Embryonic facial prominence (tissue), 1 donor: ENCODE data around the gene GPBP1.
"Not testable (repeated sequence)": the region's sequence is repeated elsewhere in the genome, so short reads cannot be mapped to it uniquely, and the experiment has no call there.

Experiments
- DNase-seq: peaks from one replicate; pipeline ENCODE4 v3.0.0-alpha.2; 2016; ENCODE audit errors: extremely low spot score

Gene GPBP1

DNA sequence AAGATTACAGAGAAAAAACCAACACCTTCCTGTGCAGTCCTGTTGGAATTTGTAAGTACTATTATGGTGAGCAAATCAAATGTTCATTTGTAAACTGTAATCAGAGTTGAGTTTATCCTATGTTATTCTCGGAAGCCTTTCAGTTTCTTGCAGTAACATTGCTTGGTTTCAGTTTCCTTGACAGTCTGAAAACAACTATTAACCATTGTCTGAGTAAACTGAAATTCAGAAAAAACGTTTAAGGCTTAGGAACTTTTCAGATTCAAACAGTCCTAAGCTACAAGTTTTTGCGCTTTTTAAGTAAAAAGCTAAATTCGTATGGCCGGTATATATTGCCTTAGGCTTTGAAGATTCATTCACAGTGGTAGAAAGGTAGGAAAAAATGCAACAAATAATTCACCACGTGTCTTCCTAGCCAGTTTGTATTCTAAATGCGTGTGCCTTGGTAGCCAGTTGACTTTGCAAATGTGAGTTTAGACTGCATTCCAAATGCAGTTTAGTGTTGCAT is 2.5 kb downstream of the GPBP1 start:
- no peak for DNase-seq

- DNase-seq, result no peak
Measured at GRCh38 chr5:57177479-57178156, 3.8 kb downstream of the GPBP1 start.

GRCh38 chr5:57178238-57178637 is 4.4 kb downstream of the GPBP1 start:
- DNase-seq, result not testable (repeated sequence)

GRCh38 chr5:57179262-57180200 is 5.7 kb downstream of the GPBP1 start:
- no peak for DNase-seq

DNA sequence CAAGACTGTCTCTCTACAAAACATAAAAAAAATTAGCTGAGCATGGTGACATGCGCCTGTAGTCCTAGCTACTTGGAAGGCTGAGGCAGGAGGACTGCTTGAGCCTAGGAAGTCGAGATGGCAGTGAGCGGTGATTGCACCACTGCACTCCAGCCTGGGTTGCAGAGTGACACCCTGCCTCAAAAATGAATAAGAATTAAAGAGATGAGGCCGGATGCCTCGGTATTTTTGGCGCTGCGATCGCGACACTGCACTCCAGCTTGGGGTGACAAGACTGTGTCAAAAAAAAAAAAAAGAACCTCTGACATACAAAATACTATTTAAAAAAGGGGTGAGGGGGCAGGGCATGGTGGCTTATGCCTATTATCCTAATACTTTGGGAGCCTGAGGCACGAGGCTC is 7.3 kb downstream of the GPBP1 start:
- DNase-seq, result no peak

GRCh38 chr5:57184322-57184721 is 10.5 kb downstream of the GPBP1 start:
- no peak for DNase-seq

- no peak for DNase-seq
Measured at GRCh38 chr5:57185313-57185712, 11.5 kb downstream of the GPBP1 start.

DNA sequence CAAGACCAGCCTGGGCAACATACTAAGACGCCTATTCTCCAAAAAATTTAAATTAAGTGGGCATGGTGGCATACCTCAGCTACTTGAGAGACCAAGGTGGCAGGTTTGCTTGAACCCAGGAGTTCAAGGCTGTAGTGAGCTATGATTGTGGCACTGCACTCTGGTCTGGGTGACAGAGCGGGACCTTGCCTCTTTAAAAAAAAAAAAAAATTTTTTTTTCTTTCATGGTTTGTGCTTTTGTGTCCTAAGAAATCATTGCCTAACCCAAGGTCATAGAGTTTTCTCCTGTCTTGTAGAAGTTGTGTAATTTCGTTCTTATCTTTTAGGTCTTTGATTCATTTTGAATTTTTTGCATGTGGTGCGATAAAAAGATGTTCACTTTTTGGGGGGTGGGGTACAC is 12.3 kb downstream of the GPBP1 start:
- no peak for DNase-seq

DNA sequence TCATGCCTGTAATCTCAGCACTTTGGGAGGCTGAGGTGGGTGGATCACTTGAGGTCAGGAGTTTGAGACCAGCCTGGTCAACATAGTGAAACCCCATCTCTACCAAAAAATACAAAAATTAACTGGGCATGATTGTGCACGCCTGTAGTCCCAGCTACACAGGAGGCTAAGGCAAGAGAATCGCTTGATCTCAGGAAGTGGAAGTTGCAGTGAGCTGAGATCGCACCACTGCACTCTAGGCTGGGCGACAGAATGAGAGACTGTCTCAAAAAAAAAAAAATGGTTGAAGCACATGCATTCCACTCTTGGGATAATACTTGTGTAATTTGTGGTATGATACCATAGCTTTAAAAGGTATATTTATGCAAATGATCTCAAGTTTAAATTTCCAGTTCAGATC is 14.1 kb downstream of the GPBP1 start:
- not testable (repeated sequence) for DNase-seq

GRCh38 chr5:57189515-57189914 is 15.7 kb downstream of the GPBP1 start:
- no peak for DNase-seq

- DNase-seq, result no peak
Measured at GRCh38 chr5:57190593-57190992, 16.7 kb downstream of the GPBP1 start.

DNA sequence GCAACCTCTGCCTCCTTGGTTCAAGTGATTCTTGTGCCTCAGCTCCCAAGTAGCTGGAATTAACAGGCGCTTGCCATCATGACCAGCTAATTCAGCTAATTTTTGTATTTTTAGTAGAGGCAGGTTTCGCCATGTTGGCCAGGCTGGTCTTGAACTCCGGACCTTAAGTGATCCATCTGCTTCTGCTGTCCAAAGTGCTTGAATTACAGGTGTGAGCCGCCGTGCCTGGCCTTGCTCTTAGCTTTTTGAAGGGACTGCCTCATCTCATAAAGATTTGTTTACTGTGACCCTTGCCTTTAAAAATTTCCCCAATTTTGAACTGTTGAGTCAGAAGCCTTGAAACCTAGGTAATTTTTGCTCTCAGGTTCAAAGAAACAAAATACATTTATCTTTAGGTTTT is 17.3 kb downstream of the GPBP1 start:
- DNase-seq, result no peak

DNA sequence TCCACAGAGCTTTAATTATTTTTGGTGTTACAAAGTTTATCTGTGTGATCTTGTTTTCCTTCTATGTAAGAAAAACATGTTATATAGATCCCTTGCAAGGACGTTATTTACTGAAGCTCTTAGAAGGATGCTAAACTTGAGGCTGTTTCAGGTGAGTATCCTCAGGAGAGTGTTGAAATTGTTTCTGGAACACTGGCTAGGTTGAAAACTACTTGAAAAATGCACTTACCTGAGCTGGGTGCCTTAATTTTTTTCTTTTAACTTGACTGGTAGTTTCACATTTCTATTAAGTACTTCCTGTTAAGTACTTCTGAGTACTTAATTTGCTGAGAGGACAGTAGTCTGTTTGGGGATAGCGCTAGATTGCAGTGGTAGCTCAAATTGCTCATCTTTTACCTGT is 18.1 kb downstream of the GPBP1 start:
- no peak for DNase-seq

GRCh38 chr5:57192832-57193231 is 19.0 kb downstream of the GPBP1 start:
- DNase-seq, result not testable (repeated sequence)

- DNase-seq, result no peak
Measured at GRCh38 chr5:57193757-57194413, 20.0 kb downstream of the GPBP1 start.

GRCh38 chr5:57194653-57195052 is 20.8 kb downstream of the GPBP1 start:
- DNase-seq, result no peak

- no peak for DNase-seq
Measured at GRCh38 chr5:57195060-57195459, 21.2 kb downstream of the GPBP1 start.

- no peak for DNase-seq
Measured at GRCh38 chr5:57199866-57200265, 26.0 kb downstream of the GPBP1 start.

DNA sequence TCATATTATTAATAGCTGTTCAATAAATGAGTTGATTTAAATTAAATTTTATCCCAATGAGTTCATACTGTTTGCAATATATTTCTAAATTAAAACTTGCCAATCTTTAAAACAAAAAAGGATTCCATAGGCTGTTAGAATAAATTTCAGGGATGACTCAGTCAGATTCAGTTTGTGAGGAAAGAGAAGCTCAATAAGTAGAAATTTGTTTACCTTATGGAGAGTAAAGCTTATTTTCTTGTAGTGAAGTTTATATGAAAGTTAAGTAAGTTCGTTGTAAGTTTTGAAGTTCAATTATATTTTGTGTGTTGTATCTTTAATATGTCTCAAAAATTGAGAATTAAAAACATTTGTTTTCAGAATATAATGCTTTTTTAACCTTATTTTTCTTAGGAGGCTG is 29.0 kb downstream of the GPBP1 start:
- DNase-seq, result no peak

DNA sequence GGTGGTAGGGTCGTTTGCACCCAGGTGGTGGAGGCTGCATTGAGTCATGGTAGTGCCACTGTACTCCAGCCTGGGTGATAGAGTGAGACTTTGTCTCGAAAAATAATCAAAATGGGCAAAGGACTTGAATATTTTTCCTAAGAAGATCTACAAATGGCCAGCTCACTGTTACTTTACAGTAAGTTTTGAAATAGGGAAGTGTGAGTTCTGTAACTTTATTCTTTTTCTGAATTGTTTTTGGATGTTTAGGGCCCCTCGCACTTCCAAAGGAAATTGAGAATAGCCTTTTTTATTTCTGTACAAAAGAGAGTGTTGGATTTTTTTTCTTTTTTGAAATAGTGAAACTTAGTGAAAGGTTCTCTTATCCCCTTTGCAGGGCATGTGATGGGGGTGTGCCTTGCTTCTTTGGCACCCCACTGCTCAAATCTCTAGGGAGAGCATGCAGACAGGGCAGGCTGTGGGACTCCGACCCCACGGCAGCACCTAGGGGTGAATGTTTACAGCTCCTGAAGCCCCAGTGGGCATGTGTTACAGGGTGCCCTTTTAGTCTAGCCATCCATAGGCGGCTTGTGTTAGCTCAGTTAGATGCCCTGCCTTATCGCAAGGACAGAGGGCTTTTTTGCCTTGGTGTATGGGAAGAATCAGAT is 33.3 kb downstream of the GPBP1 start:
- no peak for DNase-seq

DNA sequence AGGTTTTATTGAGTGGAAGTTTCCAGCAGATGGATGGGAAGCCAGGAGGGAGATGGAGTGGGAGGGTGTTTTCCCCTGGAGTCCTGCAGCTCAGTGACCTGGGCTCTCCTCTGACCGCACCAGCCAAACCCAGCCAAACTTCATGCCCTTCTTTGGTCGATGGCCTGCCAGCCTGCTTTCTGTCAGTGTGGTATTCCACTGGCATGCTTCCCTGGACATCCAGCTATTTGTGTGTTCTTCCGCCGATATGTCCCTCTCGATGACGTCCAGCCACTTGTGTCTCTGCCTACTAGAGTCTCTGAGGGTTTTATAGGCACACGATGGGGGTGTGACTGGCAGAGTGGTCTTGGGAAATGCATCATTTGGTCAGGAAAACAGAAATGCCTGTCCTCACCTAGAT is 33.8 kb downstream of the GPBP1 start:
- no peak for DNase-seq
